ENCODE data around the gene DMRT1.
"Not testable (repeated sequence)": the region's sequence is repeated elsewhere in the genome, so short reads cannot be mapped to it uniquely, and the experiment has no call there.

The DMRT1 gene

DNA sequence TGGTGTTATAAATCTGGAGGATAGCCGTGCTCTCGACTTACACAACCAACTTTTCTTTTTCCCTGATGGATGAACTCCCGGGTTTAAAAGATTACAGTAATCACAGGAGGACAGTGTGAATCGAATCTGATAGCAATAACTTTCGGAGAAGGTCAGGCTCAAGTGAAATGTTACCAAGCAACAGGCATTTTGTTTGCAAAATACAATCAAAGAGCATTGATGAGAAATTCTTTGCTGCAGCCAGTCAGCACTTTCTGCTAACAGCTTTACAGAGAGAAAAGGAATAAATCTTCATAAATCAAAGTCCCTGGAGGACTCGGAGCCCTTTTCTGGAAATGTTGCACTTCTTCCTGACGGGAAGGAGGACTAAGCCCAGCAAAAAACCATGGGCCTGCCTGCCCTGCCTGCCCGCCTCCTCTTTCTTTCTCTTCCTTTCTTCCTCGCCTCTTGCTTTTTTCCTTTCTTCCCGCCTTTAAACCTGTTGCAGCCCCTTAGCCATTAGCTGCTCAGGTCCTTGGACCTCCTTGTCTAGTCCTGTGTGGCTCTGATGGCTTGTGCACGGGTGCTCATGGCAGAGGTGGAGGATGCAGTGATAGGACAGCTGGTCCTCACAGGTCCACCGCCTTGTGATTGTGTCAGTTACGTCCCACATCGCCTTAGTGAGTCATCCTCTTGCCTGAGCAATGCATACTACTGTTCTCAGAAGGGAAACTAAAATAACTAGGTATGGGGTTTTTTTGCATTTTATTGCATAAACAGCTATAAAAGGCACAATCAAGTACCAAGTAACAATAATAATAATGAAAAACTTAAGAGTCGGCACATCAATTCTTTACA lies 141.1 kb downstream of the DMRT1 start:
- Histone ChIP-seq H3K4me3 (ENCODE audit: low read depth, low read length) (no peak overlapping the region), H3K27ac (no peak overlapping the region), H3K36me3 (no peaks in the 10 kb centered on the region), H3K9me3 (ENCODE audit: severe bottlenecking) (no peaks in the 10 kb centered on the region), H3K27me3 (ENCODE audit: insufficient read depth, low read depth, severe bottlenecking) (peaks cover 4% of the 10 kb centered on the region)
- TF ChIP-seq, protein P1, sequence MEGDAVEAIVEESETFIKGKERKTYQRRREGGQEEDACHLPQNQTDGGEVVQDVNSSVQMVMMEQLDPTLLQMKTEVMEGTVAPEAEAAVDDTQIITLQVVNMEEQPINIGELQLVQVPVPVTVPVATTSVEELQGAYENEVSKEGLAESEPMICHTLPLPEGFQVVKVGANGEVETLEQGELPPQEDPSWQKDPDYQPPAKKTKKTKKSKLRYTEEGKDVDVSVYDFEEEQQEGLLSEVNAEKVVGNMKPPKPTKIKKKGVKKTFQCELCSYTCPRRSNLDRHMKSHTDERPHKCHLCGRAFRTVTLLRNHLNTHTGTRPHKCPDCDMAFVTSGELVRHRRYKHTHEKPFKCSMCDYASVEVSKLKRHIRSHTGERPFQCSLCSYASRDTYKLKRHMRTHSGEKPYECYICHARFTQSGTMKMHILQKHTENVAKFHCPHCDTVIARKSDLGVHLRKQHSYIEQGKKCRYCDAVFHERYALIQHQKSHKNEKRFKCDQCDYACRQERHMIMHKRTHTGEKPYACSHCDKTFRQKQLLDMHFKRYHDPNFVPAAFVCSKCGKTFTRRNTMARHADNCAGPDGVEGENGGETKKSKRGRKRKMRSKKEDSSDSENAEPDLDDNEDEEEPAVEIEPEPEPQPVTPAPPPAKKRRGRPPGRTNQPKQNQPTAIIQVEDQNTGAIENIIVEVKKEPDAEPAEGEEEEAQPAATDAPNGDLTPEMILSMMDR (IDR thresholded peaks at IDR 0.05; ENCODE audit: low read depth, low read length): no peak
- no peak for DNase-seq

DNA sequence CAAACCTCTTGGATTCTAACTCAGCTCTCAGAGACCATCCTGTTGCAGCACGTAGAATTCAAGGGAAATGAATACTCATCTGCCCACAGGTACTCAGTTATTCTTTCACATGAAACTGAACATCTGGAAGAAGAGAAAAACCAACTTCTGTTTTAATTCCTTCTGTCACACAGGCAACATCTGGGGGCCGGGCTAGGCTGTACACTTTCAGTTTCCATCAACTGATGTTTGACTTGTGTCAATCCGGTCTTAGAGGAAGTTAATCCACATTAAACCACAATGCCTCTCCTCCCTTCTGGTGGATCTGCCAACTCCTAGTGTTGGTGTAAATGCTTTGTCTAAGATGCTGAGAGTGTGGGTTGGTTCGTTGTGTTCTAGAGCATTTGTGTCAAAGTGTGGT lies 152.5 kb downstream of the DMRT1 start:
- TF ChIP-seq, protein P1 (IDR thresholded peaks at IDR 0.05; ENCODE audit: low read depth, low read length): no peak
- H3K9me3 ChIP-seq (ENCODE audit: severe bottlenecking): peaks cover 15% of the 10 kb centered on the region
- no peak overlapping the region for H3K27ac ChIP-seq
- no peak for DNase-seq
- no peaks in the 10 kb centered on the region for H3K36me3 ChIP-seq
- no peak overlapping the region for H3K4me3 ChIP-seq (ENCODE audit: low read depth, low read length)
- H3K27me3 ChIP-seq (ENCODE audit: insufficient read depth, low read depth, severe bottlenecking): no peaks in the 10 kb centered on the region

DNA sequence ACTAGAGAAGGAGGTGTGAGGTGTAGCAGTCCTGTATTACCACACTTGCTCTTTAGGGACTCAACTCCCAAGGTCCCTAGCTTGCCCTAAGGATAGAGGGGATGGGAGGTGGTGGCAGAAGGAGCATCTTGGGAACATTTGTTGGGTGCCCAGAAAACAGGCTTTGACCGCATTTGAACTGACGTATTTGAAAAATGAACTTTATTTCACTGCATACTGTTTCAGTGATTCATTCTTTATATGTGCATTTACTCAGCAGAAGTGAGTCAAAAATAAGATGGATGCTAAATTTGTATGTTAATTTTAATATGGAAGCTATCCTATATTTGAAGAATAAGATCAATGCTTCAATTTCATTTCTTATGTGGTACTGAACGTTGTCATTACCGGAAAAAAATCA lies 153.7 kb downstream of the DMRT1 start:
- no peaks in the 10 kb centered on the region for H3K36me3 ChIP-seq
- no peak for DNase-seq
- TF ChIP-seq, protein P1 (IDR thresholded peaks at IDR 0.05; ENCODE audit: low read depth, low read length): no peak
- H3K27me3 ChIP-seq (ENCODE audit: insufficient read depth, low read depth, severe bottlenecking): no peaks in the 10 kb centered on the region
- H3K27ac ChIP-seq: no peak overlapping the region
- H3K4me3 ChIP-seq (ENCODE audit: low read depth, low read length): no peak overlapping the region
- H3K9me3 ChIP-seq (ENCODE audit: severe bottlenecking): peaks cover 23% of the 10 kb centered on the region

DNA sequence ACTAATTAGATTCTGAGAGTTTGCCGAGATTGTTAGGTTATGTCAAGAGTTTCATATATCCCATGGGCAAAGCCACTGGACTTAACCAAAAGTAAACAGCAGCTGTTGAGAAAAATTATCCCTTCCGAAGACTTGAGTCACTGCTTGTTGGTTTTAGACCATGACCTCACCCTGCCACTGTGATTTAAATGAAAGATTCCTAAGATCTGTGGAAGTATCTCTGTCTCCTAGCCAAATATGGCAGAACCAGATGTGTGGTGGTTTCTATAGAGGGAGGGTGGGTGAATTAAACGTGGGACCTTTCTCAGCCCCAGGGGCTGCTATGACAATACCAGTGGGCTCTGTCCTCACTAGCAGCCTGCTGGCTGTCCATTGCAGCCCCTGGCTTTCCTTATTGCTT lies 154.3 kb downstream of the DMRT1 start:
- peaks cover 27% of the 10 kb centered on the region for H3K9me3 ChIP-seq (ENCODE audit: severe bottlenecking)
- DNase-seq: no peak
- no peaks in the 10 kb centered on the region for H3K27me3 ChIP-seq (ENCODE audit: insufficient read depth, low read depth, severe bottlenecking)
- no peak overlapping the region for H3K27ac ChIP-seq
- H3K4me3 ChIP-seq (ENCODE audit: low read depth, low read length): no peak overlapping the region
- H3K36me3 ChIP-seq: no peaks in the 10 kb centered on the region
- TF ChIP-seq, protein P1 (IDR thresholded peaks at IDR 0.05; ENCODE audit: low read depth, low read length): no peak

DNA sequence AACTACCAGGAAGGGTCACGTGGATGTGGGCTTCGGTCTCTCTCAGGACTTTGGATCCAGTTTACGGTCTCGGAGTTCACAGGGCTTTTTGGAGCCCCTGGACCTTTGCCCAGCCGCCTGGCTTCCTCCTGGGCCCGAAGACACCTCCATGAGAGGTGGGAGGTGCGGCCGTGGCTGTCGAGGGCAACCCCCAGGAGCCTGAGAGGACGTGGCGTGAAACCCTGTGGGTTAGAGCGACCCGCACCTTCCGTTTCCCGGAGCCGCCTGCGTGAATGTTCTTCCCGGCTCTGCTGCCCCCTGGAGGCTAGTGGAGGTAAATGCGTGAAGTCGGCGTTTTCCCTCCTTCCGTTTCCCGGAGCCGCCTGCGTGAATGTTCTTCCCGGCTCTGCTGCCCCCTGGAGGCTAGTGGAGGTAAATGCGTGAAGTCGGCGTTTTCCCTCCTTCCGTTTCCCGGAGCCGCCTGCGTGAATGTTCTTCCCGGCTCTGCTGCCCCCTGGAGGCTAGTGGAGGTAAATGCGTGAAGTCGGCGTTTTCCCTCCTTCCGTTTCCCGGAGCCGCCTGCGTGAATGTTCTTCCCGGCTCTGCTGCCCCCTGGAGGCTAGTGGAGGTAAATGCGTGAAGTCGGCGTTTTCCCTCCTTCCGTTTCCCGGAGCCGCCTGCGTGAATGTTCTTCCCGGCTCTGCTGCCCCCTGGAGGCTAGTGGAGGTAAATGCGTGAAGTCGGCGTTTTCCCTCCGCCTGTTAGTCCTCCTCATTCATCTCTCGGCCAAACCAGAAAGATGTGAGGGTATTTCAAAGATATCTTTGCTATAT lies 157.0 kb downstream of the DMRT1 start:
- peak; percentile 29 for DNase-seq
- Histone ChIP-seq H3K9me3 (ENCODE audit: severe bottlenecking) (peaks cover 27% of the 10 kb centered on the region), H3K27ac (peak overlapping the region; percentile 54)
- not testable (repeated sequence) for H3K36me3 ChIP-seq; H3K27me3 ChIP-seq (ENCODE audit: insufficient read depth, low read depth, severe bottlenecking); H3K4me3 ChIP-seq (ENCODE audit: low read depth, low read length)
- TF ChIP-seq, protein P1 (IDR thresholded peaks at IDR 0.05; ENCODE audit: low read depth, low read length): peak; percentile 35; the same call in 1 of the 2 replicates
